AG04450 (cell line): ENCODE data around the gene TCF19. TPM values are rescaled to one million over a fixed set of nuclear protein-coding genes. Genes with fewer than 3 reads are reported as not detected.
"Not testable (repeated sequence)": the region's sequence is repeated elsewhere in the genome, so short reads cannot be mapped to it uniquely, and the experiment has no call there.

ENCODE experiments used
- CTCF ChIA-PET: fragments of 300-600, 350-600 bp; formaldehyde crosslinking; extraction: SDS; loops from one replicate; lab custom pipeline; 2022; ENCODE audit warnings: antibody characterized with exemption, inconsistent platforms; lab: Charles Lee
- POLR2A ChIA-PET: fragments of 350-600 bp; formaldehyde crosslinking; extraction: SDS; loops from one replicate; lab custom pipeline; 2021; ENCODE audit warnings: antibody characterized with exemption, inconsistent platforms; lab: Yijun Ruan, JAX
- DNase-seq: peaks from one replicate; pipeline ENCODE4 v3.0.0-alpha.2; 2011; ENCODE audit warnings: low read depth, low spot score
- H3K27ac ChIP-seq: one replicate; pipeline ENCODE4 v1.5.1; 2012; ENCODE audit warnings: low read depth, low read length, control low read depth
- H3K27me3 ChIP-seq: one replicate; pipeline ENCODE4 v1.6.0; 2012; ENCODE audit warnings: low read length; ENCODE audit not compliant: control insufficient read depth, insufficient read depth
- H3K4me3 ChIP-seq: 2 replicates; pipeline ENCODE4 v1.5.1; 2011; ENCODE audit warnings: mild to moderate bottlenecking, low read depth, low read length, control low read depth
- H3K9me3 ChIP-seq: 2 replicates; pipeline ENCODE4 v1.5.1; 2012; ENCODE audit warnings: low read length; ENCODE audit not compliant: control insufficient read depth, insufficient read depth
- polyA plus RNA-seq: library from polyadenylated mRNA; depleted of rRNA; stranded (reverse); fragments of >200 nt; gene quantifications from 2 replicates; pipeline ENCODE4 v1.2.3, GENCODE V29; 2011
- TF ChIP-seq, protein P1 (sequence below): IDR thresholded peaks from 2 replicates; pipeline ENCODE4 v1.5.1; 2011; ENCODE audit warnings: low read depth, low read length, control low read depth, inconsistent platforms

The TCF19 gene
- polyA plus RNA-seq, 1 experiment: 4.2 TPM

DNA sequence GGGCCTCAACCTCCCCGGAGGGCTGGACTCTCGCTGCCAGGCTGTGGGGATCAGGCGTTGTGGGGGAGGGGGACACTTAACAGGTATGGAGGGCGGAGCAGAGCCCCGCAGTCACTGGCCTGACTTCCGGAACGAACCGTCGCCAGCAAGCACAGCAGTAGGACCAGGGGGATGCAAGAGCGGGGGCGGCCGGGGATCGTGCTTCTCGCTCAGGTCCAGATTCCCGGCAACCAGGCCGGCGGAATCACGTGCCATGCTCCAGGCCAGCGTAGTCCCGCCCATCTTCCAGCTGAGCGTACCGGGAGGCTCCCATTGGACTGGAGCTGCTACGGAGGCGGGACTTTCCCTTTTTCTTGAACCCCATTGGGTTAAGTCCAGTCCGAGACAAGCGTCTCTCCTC, 22.1 kb downstream of the TCF19 start:
- ChIA-PET CTCF (no interaction called here), POLR2A (no interaction called here)
- peak overlapping the region; percentile 20 for H3K4me3 ChIP-seq

DNA sequence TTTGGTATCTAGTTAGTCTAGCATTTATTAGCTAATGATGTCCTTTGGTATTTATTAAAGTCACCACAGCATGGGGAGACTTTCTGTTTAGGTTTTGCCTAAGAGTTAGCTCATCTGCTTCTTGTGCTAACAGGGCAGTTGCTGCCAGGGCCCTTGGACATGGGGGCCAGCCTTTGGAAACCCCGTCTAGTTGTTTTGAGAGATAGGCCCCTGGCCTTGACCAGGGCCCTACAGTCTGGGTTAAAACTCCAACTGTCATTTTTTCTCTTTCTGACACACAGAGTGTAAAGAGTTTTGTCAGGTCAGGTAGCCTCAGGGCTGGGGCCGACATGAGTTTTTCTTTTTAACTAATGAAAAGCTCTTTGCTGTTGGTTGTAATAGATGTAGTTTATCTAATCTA, 24.9 kb downstream of the TCF19 start:
- POLR2A ChIA-PET, H3K27me3 ChIP-seq, H3K4me3 ChIP-seq, H3K9me3 ChIP-seq, H3K27ac ChIP-seq, CTCF ChIA-PET, DNase-seq: not testable (repeated sequence)

More for the DNA sequence above, 22.1 kb downstream of the TCF19 start:
- DNase-seq: no peak
- Histone ChIP-seq H3K9me3 (peaks cover 8% of the 10 kb centered on the region; the same call in 1 of the 2 replicates), H3K27ac (no peak overlapping the region), H3K27me3 (no peaks in the 10 kb centered on the region)
- TF ChIP-seq, protein P1, sequence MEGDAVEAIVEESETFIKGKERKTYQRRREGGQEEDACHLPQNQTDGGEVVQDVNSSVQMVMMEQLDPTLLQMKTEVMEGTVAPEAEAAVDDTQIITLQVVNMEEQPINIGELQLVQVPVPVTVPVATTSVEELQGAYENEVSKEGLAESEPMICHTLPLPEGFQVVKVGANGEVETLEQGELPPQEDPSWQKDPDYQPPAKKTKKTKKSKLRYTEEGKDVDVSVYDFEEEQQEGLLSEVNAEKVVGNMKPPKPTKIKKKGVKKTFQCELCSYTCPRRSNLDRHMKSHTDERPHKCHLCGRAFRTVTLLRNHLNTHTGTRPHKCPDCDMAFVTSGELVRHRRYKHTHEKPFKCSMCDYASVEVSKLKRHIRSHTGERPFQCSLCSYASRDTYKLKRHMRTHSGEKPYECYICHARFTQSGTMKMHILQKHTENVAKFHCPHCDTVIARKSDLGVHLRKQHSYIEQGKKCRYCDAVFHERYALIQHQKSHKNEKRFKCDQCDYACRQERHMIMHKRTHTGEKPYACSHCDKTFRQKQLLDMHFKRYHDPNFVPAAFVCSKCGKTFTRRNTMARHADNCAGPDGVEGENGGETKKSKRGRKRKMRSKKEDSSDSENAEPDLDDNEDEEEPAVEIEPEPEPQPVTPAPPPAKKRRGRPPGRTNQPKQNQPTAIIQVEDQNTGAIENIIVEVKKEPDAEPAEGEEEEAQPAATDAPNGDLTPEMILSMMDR: no peak

DNA sequence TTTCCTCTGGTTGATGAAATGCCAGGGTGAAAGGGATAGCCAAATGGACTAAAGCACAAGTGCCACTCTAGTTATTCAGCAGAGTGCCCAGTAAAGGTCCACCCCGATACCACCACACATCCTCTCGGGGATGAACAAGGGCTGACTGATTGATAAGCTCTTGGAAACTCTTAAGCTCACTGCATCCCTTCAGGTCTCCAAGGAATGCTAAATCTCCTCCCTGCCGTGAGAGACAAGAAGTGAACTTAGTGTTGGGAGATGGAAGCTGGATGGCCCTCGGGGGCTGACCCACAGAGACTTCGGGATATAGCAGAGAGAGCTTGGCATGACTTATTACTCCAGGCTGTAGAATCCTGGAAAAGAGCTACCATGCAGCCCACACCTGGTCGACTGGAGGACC, 25.5 kb downstream of the TCF19 start:
- H3K27ac ChIP-seq, H3K9me3 ChIP-seq, DNase-seq, POLR2A ChIA-PET, H3K27me3 ChIP-seq, CTCF ChIA-PET, H3K4me3 ChIP-seq: not testable (repeated sequence)

DNA sequence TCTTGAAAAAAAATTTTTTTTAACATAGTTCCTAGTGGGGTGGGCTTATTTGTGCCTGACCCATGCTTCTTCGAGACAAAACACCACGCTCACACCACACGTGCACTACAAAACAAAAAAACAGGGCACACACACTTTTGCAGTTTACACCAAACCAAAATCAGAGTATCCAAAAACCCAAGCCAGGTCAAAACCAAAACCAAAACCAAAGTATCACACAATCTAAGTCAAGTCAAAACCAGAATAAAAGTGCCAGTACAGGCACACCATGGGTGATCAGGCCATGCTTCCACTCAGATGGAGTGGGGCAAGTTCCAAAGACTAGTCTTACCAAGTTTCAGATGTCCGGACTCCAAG, 27.3 kb downstream of the TCF19 start:
- POLR2A ChIA-PET, H3K27ac ChIP-seq, H3K4me3 ChIP-seq, DNase-seq, H3K9me3 ChIP-seq, H3K27me3 ChIP-seq, CTCF ChIA-PET: not testable (repeated sequence)

DNA sequence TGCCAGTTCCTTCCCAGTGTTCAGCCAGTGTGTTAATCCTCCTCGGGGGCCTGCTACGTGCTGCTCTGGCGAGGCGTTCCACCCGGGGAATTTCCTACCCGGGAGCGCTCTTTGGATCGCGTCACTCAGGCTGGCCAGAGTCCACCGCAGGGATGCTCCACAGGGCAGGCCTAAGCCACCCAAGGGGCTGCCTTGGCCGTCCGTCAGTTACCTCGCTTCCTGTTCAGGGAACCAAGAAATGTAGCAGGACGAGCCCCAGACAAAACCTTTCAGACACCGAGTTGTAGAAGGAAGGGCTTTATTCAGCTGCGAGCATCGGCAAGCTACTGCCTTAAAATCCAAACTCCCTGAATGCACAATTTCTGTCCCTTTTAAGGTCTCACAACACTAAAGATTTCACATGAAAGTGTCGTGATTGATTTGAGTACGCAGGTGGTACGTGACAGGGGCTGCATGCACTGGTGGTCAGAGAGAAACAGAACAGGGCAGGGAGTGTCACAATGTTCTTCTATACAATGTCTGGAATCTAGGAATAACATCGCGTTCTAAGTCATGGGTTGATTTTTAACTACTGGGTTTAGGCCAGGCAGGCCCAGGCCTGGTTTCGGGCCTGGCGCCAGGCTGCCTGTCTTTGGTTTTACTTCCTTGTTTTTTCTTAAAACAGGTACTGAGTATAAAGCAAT, 27.8 kb downstream of the TCF19 start:
- CTCF ChIA-PET: no interaction called here
- Histone ChIP-seq H3K27me3 (no peaks in the 10 kb centered on the region), H3K9me3 (peaks cover under 1% of the 10 kb centered on the region; the same call in 1 of the 2 replicates), H3K4me3 (no peak overlapping the region), H3K27ac (no peak overlapping the region)
- TF ChIP-seq, protein P1: no peak
- POLR2A ChIA-PET: no interaction called here
- no peak for DNase-seq

DNA sequence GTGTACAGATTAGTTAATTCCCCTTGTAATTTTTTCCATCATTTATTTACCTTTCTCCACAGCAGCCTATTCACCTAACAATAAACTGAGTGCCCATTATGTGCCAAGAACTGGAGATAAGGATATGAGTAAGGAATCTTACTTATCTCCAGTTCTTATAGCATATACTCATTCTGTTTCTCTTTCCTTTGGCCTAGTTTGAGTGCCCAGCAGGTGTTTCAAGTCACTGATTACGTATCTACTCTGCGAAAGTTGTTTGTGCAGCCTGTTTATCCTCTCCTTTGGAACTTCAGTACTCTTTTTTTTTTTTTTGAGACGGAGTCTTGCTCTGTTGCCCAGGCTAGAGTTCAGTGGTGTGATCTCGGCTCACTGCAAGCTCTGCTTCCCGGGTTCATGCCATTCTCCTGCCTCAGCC, 29.4 kb downstream of the TCF19 start:
- POLR2A ChIA-PET: interaction anchor here (0.7 kb wide), 1 partner anchor 344 kb away, joined by 3 read pairs; no protein-coding TSS in a partner anchor
- H3K27me3 ChIP-seq: no peaks in the 10 kb centered on the region
- H3K9me3 ChIP-seq: no peaks in the 10 kb centered on the region
- no peak overlapping the region for H3K27ac ChIP-seq
- TF ChIP-seq, protein P1: no peak
- no peak overlapping the region for H3K4me3 ChIP-seq
- CTCF ChIA-PET: interaction anchor here (1.0 kb wide), 1 partner anchor 13 kb away, joined by 3 read pairs; no protein-coding TSS in a partner anchor
- no peak for DNase-seq

DNA sequence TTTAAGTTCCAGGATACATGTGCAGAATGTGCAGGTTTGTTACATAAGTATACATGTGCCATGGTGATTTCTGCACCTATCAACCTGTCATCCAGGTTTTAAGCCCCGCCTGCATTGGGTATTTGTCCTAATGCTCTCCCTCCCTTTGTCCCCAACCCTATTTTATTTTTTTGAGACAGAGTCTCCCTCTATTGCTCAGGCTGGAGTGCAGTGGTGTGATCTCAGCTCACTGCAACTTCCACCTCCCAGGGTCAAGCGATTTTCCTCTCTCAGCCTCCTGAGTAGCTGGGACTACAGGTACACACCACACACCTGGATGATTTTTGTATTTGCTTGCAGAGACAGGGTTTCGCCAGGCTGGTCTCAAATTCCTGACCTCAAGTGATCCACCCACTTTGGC, 30.8 kb downstream of the TCF19 start:
- H3K27me3 ChIP-seq, CTCF ChIA-PET, H3K9me3 ChIP-seq, POLR2A ChIA-PET, DNase-seq, H3K27ac ChIP-seq, H3K4me3 ChIP-seq: not testable (repeated sequence)
